IMR-90 (cell line): ENCODE measurements around the gene CDS1.

ENCODE experiments used
- CEBPB ChIP-seq: IDR thresholded peaks from 2 replicates; pipeline ENCODE4 v1.6.1; 2012; ENCODE audit warnings: low read depth, low read length, improper control_type of control experiment
- CHD1 ChIP-seq: IDR thresholded peaks from 2 replicates; pipeline ENCODE4 v1.6.1; 2012; ENCODE audit warnings: low read depth, low read length, improper control_type of control experiment
- POLR2A ChIP-seq: IDR thresholded peaks from 2 replicates; pipeline ENCODE4 v1.6.1; 2012; ENCODE audit warnings: mild to moderate bottlenecking, low read depth, low read length
- RFX5 ChIP-seq: IDR thresholded peaks from 2 replicates; pipeline ENCODE4 v1.8.0; 2012; ENCODE audit warnings: low read depth, mild to moderate bottlenecking, low read length, moderate library complexity
- TF ChIP-seq, protein P1 (sequence below): conservative IDR thresholded peaks from 2 replicates; pipeline ENCODE4 v1.5.1; 2012; ENCODE audit warnings: mild to moderate bottlenecking, low read depth, low read length, improper control_type of control experiment
- TF ChIP-seq, protein P2 (sequence below): fragments of 150-350 bp; IDR thresholded peaks from 2 replicates; pipeline ENCODE4 v1.6.1; 2016; ENCODE audit warnings: low read depth, mild to moderate bottlenecking, low read length, moderate library complexity, borderline replicate concordance
- TF ChIP-seq, protein P3 (sequence below): fragments of 150-350 bp; IDR thresholded peaks from 2 replicates; pipeline ENCODE4 v1.6.1; 2017; ENCODE audit warnings: mild to moderate bottlenecking, antibody characterized with exemption, low read length, low read depth

DNA sequence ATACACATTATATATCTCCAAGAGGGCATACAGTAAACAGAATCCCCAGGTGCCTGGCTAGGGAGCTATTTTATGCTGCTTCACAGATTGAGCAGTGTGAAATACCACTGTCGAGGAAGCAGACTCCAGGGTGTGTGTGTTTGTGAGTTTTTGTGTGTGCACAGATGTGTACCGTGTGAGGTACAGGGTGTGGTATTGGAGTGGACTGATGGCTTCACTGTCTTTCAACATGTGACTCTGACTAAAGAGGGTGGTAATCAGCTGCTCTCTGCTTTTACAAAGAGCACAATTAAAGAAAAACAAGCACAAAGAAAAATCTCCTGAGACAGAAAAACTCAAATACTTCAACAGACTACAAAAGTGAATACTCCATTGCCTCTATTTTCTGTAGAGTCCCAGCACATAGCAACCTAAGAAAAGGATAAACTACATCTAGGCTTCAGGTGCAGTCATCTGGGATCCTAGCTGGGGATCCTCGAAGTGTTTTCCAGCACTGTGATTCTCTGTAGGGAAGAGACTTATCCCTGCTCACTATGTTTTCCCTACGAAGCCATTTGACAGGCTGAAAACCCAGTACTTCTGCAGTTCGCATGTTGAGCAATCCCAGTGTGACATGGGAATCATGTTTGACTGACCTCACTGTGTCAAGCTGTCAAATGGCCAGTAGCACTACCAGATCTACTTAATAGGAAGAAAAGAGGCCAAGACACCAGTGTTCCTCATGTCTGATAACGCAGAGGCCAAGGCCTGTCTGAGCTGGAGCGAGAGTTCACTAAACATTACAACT, 100.3 kb downstream of the CDS1 start:
- TF ChIP-seq, protein P1, sequence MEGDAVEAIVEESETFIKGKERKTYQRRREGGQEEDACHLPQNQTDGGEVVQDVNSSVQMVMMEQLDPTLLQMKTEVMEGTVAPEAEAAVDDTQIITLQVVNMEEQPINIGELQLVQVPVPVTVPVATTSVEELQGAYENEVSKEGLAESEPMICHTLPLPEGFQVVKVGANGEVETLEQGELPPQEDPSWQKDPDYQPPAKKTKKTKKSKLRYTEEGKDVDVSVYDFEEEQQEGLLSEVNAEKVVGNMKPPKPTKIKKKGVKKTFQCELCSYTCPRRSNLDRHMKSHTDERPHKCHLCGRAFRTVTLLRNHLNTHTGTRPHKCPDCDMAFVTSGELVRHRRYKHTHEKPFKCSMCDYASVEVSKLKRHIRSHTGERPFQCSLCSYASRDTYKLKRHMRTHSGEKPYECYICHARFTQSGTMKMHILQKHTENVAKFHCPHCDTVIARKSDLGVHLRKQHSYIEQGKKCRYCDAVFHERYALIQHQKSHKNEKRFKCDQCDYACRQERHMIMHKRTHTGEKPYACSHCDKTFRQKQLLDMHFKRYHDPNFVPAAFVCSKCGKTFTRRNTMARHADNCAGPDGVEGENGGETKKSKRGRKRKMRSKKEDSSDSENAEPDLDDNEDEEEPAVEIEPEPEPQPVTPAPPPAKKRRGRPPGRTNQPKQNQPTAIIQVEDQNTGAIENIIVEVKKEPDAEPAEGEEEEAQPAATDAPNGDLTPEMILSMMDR, result no peak
- TF ChIP-seq RFX5 (no peak), POLR2A (no peak), CEBPB (no peak), CHD1 (no peak)
- TF ChIP-seq, protein P2, sequence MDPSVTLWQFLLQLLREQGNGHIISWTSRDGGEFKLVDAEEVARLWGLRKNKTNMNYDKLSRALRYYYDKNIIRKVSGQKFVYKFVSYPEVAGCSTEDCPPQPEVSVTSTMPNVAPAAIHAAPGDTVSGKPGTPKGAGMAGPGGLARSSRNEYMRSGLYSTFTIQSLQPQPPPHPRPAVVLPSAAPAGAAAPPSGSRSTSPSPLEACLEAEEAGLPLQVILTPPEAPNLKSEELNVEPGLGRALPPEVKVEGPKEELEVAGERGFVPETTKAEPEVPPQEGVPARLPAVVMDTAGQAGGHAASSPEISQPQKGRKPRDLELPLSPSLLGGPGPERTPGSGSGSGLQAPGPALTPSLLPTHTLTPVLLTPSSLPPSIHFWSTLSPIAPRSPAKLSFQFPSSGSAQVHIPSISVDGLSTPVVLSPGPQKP, result no peak
- TF ChIP-seq, protein P3, sequence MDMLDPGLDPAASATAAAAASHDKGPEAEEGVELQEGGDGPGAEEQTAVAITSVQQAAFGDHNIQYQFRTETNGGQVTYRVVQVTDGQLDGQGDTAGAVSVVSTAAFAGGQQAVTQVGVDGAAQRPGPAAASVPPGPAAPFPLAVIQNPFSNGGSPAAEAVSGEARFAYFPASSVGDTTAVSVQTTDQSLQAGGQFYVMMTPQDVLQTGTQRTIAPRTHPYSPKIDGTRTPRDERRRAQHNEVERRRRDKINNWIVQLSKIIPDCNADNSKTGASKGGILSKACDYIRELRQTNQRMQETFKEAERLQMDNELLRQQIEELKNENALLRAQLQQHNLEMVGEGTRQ, result no peak
